K562 (cell line): ENCODE data around the gene TMOD2. TPM values are rescaled to one million over a fixed set of nuclear protein-coding genes. Genes with fewer than 3 reads are reported as not detected.

Experiments
- ASH1L ChIP-seq: fragments of 450-650 bp; IDR thresholded peaks from 2 replicates; pipeline ENCODE4 v1.6.1; 2018; ENCODE audit warnings: borderline replicate concordance, mild to moderate bottlenecking, low read depth; ENCODE audit not compliant: partially characterized antibody
- E2F8 ChIP-seq: fragments of 450-650 bp; IDR thresholded peaks from 2 replicates; pipeline ENCODE4 v1.7.1; 2018; ENCODE audit warnings: mild to moderate bottlenecking, low read depth; ENCODE audit not compliant: partially characterized antibody
- EHMT2 ChIP-seq: fragments of 450-650 bp; IDR thresholded peaks from 2 replicates; pipeline ENCODE4 v1.6.1; 2018; ENCODE audit warnings: antibody characterized with exemption
- MAFG ChIP-seq: fragments of 450-650 bp; conservative IDR thresholded peaks from 2 replicates; pipeline ENCODE4 v1.6.1; 2016; ENCODE audit warnings: missing genetic modification characterization, missing compliant biosample characterization
- MXD1 ChIP-seq: fragments of 250-450 bp; sonication (Bioruptor Pico); IDR thresholded peaks from 2 replicates; pipeline ENCODE4 v1.8.0; 2021; ENCODE audit warnings: borderline replicate concordance, mild to moderate bottlenecking, moderate library complexity; ENCODE audit not compliant: poor library complexity, severe bottlenecking
- NELFE ChIP-seq: IDR thresholded peaks from 2 replicates; pipeline ENCODE4 v1.6.1; 2011; ENCODE audit warnings: mild to moderate bottlenecking; ENCODE audit not compliant: insufficient read depth, insufficient read length
- NFE2 ChIP-seq: IDR thresholded peaks from 2 replicates; pipeline ENCODE4 v1.6.1; 2014; ENCODE audit warnings: antibody characterized with exemption, low read depth
- NKRF ChIP-seq: fragments of 450-650 bp; IDR thresholded peaks from 2 replicates; pipeline ENCODE4 v1.6.1; 2016; ENCODE audit warnings: borderline replicate concordance
- RBBP5 ChIP-seq: fragments of 200-600 bp; sonication (generic); IDR thresholded peaks from 2 replicates; pipeline ENCODE4 v1.6.1; 2012; ENCODE audit warnings: borderline replicate concordance, mild to moderate bottlenecking, low read length, control low read depth, inconsistent platforms; ENCODE audit not compliant: insufficient read depth, poor library complexity, severe bottlenecking
- SMC3 ChIP-seq: conservative IDR thresholded peaks from 2 replicates; pipeline ENCODE4 v1.6.1; 2011; ENCODE audit warnings: low read depth, low read length, improper control_type of control experiment; ENCODE audit not compliant: insufficient read depth
- STAT5B ChIP-seq: fragments of 250-450 bp; sonication (Bioruptor Pico); IDR thresholded peaks from 2 replicates; pipeline ENCODE4 v1.8.0; 2021; ENCODE audit warnings: mild to moderate bottlenecking, inconsistent platforms
- TAF15 ChIP-seq: fragments of 200-400 bp; formaldehyde crosslinking; IDR thresholded peaks from 2 replicates; pipeline ENCODE4 v1.6.1; 2017; ENCODE audit warnings: mild to moderate bottlenecking, low read depth, low read length, moderate library complexity
- TAF7 ChIP-seq: fragments of 450-650 bp; IDR thresholded peaks from 2 replicates; pipeline ENCODE4 v1.6.1; 2016; ENCODE audit warnings: missing genetic modification characterization, missing compliant biosample characterization
- THAP12 ChIP-seq: fragments of 250-450 bp; sonication (Bioruptor Pico); IDR thresholded peaks from 2 replicates; pipeline ENCODE4 v1.9.0; 2021; ENCODE audit warnings: mild to moderate bottlenecking, inconsistent platforms
- ZEB2 ChIP-seq: fragments of 450-650 bp; IDR thresholded peaks from 2 replicates; pipeline ENCODE4 v1.6.1; 2016
- ZFP36 ChIP-seq: fragments of 150-350 bp; IDR thresholded peaks from 2 replicates; pipeline ENCODE4 v1.6.1; 2018; ENCODE audit warnings: low read length, low read depth; ENCODE audit not compliant: partially characterized antibody
- ZNF639 ChIP-seq, 2 experiments: fragments of 200-800 bp in 1 of 2; sonication (Bioruptor generic) in 1 of 2; sonication (generic) in 1 of 2; formaldehyde crosslinking in 1 of 2; IDR thresholded peaks in 1 of 2; conservative IDR thresholded peaks in 1 of 2; 2 replicates each; pipeline versions ENCODE4 v1.5.0 to v1.6.1; 2016 to 2020; ENCODE audit warnings: missing compliant biosample characterization in 1 of 2, missing genetic modification characterization in 1 of 2, missing genetic modification reagents in 1 of 2
- polyA plus RNA-seq, 8 experiments: library from polyadenylated mRNA; depleted of rRNA in 4 of 8; stranded (reverse) in 5 of 8; unstranded in 3 of 8; fragments of >200 nt; fragmentation: Nextera tagmentation in 2 of 8; fragmentation: Illumina TruSeq in 1 of 8; extraction: Ambion mirVana in 2 of 8; extraction: Trizol in 1 of 8; gene quantifications; 2 replicates each; pipeline versions ENCODE4 v1.2.1 to v1.2.3, GENCODE V29; 2011 to 2014; ENCODE audit warnings: inconsistent platforms in 1 of 8, missing spikeins in 1 of 8
- total RNA-seq, 7 experiments: library from RNA; depleted of rRNA in 6 of 7; stranded (reverse); fragments of >200 nt in 6 of 7; fragmentation: Illumina TruSeq in 2 of 7; extraction: Trizol in 2 of 7; gene quantifications; 2 replicates each; pipeline versions ENCODE4 v1.2.1 to v1.2.3, GENCODE V29; 2011 to 2021; ENCODE audit warnings: low replicate concordance in 1 of 7

The TMOD2 gene
- total and polyA plus RNA-seq, 9 of the 15 experiments (the other 6 are each of a cell fraction or from before 2014, with no cell fraction given) = 0.49 to 3.8 (median 3.0) TPM

- no peak for TF ChIP-seq RBBP5
- no peak for TF ChIP-seq THAP12 (CRISPR knock-in tag)
- TF ChIP-seq ZEB2 = no peak
- TF ChIP-seq STAT5B (CRISPR knock-in tag) = no peak
- TF ChIP-seq TAF7 (tag) = no peak
- TF ChIP-seq ASH1L = no peak
- TF ChIP-seq NFE2 = no peak
- no peak for TF ChIP-seq ZFP36
- no peak for TF ChIP-seq MAFG
- TF ChIP-seq SMC3 = no peak
- no peak for TF ChIP-seq E2F8
- no peak for TF ChIP-seq NELFE
- TF ChIP-seq ZNF639 (CRISPR knock-in tag; conservative IDR thresholded peaks at IDR 0.05 in 1 of 2, IDR thresholded peaks at IDR 0.05 in 1 of 2) = peak in 1 of 2 experiments; percentile 38; a peak in 1 of 4 replicates
- no peak for TF ChIP-seq EHMT2
- TF ChIP-seq MXD1 (CRISPR knock-in tag) = no peak
- TF ChIP-seq TAF15 = no peak
- TF ChIP-seq NKRF = no peak
Observed at GRCh38 chr15:51842852-51843737, 91.7 kb downstream of the TMOD2 start (continued).
